Thyroid gland (tissue), 4 donors: Measurements from ENCODE around the gene SLC6A9.

Experiments
- POLR2A ChIP-seq, 2 donors: fragments of 450-650 bp; IDR thresholded peaks; one replicate each; pipeline ENCODE4 v1.6.1; 2017; ENCODE audit warnings: antibody characterized with exemption in 2 of 2, mild to moderate bottlenecking in 2 of 2, moderate library complexity in 1 of 2
- TF ChIP-seq, protein P1 (sequence below), 6 experiments: fragments of 200-600 bp in 3 of 6; fragments of 450-650 bp in 3 of 6; sonication (generic) in 3 of 6; IDR thresholded peaks; one replicate each; pipeline ENCODE4 v1.5.1; 2016 to 2019; ENCODE audit warnings: antibody characterized with exemption in 6 of 6, mild to moderate bottlenecking in 2 of 6, inconsistent platforms in 1 of 6, moderate library complexity in 1 of 6

DNA sequence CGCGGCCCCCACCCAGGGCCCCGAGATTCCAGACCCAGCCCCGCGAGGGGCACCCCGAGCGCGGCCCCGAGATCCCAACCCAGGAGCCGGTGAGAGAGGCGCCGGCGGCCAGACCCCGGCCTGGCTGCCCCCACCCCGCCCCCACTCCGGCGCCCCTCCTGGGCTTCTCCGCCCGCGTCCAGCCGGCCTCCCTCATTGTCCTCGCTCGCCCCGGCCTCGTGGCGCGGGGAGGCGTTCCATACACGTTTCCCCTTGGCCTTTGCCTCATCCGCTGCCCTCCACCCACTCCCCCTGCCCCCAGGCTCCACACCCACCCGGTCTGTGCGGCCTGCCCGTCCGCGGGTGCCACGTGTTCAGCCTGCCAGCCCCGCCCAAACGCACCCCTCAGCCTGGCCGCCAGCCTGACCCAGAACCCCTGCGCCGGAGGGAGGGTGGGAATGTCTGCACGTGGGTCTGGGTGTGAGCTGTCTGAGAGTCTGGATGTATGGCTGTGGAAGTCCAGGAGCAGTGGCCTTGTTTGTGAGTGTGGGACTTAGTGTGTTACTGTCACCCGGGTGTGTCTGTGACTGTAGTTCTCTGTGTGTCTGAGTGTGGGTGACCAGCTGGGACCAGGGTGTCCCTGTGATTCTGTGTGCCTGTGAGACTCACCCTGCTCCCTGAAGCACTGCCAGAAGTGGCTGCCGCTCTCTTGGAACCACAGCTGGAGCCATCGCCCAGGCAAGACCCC lies 51.6 kb downstream of the SLC6A9 start:
- TF ChIP-seq, protein P1, sequence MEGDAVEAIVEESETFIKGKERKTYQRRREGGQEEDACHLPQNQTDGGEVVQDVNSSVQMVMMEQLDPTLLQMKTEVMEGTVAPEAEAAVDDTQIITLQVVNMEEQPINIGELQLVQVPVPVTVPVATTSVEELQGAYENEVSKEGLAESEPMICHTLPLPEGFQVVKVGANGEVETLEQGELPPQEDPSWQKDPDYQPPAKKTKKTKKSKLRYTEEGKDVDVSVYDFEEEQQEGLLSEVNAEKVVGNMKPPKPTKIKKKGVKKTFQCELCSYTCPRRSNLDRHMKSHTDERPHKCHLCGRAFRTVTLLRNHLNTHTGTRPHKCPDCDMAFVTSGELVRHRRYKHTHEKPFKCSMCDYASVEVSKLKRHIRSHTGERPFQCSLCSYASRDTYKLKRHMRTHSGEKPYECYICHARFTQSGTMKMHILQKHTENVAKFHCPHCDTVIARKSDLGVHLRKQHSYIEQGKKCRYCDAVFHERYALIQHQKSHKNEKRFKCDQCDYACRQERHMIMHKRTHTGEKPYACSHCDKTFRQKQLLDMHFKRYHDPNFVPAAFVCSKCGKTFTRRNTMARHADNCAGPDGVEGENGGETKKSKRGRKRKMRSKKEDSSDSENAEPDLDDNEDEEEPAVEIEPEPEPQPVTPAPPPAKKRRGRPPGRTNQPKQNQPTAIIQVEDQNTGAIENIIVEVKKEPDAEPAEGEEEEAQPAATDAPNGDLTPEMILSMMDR (IDR thresholded peaks at IDR 0.05), result no peak
- TF ChIP-seq POLR2A (IDR thresholded peaks at IDR 0.05), result no peak
